HG02759 (cell line): ENCODE results near the gene PREP.
"Not testable (repeated sequence)": the region's sequence is repeated elsewhere in the genome, so short reads cannot be mapped to it uniquely, and the experiment has no call there.

Experiments used
- ATAC-seq: cut with Tn5 transposase; IDR thresholded peaks from one replicate; pipeline ENCODE4 v1.9.1; 2021; ENCODE audit warnings: mild to moderate bottlenecking, moderate library complexity; ENCODE audit not compliant: unreplicated experiment

PREP gene

GRCh38 chr6:105345506-105345905, 57.4 kb downstream of the PREP start:
- no peak for ATAC-seq

DNA sequence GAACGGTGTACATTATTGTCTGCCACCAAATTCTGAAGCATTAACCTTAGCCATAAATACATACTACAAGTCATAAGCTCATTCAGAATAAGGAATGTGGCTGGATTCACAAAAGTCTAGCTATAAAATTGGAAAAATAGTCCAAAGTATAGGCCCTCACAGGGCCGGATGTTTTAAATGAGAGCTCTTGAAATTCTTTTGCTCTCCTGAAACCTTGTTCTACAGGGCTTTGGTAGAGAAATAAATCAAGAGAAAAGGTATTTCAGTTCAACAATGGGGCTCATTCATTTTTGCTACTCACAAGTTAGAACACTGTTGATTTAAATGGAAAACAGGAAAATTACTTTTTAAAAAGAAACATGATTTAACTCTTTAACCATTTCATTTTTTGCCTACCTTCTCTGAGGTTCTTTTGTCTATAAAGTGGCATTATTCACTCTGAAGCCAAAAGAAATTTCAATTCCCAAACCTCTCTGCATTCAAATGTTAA, 58.0 kb downstream of the PREP start:
- no peak for ATAC-seq

DNA sequence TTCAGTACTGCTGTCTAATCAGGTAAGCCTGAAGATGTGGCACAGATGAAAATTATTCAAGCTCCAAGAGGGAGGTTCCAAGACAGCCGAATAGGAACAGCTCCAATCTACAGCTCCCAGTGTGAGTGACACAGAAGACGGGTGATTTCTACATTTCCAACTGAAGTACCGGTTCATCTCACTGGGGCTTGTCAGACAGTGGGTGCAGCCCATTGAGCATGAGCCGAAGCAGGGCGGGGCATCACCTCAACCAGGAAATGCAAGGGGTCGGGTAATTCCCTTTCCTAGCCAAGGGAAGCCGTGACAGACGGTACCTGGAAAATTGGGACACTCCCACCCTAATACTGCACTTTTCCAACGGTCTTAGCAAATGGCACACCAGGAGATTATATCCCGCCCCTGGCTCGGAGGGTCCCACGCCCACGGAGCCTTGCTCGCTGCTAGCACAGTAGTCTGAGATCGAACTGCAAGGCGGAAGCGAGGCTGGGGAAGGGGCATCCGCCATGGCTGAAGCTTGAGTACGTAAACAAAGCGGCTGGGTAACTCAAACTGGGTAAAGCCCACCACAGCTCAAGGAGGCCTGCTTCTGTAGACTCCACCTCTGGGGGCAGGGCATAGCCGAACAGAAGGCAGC, 64.4 kb downstream of the PREP start:
- not testable (repeated sequence) for ATAC-seq

DNA sequence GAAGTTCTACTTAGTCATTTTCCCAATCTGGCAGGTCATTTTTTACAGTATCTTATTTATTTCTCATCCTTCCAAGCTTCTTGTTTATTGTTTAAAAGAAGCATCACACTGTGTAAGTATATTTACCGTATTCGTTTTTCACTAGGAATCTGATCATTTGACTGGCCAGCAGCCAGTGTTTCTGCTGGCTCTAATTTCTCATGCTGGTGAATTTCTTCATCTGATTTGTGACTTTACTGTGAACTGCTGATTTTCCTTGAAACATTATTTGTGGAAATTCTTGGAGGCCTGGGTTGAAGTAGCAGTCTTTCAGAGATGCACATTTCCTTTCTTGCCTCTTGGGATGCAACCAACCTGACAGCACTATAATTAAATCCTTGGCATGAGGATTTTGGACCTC, 65.9 kb downstream of the PREP start:
- no peak for ATAC-seq

GRCh38 chr6:105332576-105332975, 70.3 kb downstream of the PREP start:
- no peak for ATAC-seq

DNA sequence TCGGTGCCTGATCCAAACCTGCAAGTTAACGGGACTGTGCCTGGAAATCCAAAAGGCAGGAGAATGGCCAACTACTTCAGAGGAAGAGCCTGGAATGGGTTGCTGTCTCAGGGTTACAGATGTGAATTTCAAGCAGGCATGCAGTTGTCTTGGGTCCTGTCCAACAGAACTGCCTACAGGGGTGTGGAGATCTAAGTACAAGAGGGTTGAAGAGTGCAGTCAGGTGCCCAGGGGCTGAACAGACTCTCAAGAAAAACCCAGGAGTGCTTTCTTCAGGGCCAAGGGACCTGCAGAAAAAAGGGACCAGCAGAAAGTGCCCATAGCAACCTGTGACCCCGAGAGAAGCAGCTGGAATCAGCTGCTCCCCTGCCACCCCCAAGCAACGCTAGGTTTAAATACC, 71.0 kb downstream of the PREP start:
- no peak for ATAC-seq

DNA sequence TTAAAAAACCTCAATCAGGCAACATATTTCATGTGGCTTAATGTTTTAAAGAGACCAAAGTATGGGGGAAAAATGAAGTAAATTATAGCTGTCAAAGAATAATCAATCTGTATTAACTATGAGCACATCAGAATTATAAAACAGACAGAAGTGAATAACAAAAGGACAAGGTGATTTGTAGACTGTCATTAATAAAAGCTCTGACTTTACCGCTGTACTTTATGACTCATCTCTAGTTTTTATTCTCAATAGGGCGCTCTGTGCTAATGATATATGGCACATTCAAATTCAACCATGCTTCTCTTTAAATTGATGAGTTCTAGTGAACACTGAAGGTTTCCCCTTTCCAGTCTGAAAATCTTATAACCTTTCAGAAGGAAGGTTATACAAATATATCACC, 72.0 kb downstream of the PREP start:
- no peak for ATAC-seq

- no peak for ATAC-seq
These were observed 72.5 kb downstream of the PREP start for GRCh38 chr6:105330364-105330763.

DNA sequence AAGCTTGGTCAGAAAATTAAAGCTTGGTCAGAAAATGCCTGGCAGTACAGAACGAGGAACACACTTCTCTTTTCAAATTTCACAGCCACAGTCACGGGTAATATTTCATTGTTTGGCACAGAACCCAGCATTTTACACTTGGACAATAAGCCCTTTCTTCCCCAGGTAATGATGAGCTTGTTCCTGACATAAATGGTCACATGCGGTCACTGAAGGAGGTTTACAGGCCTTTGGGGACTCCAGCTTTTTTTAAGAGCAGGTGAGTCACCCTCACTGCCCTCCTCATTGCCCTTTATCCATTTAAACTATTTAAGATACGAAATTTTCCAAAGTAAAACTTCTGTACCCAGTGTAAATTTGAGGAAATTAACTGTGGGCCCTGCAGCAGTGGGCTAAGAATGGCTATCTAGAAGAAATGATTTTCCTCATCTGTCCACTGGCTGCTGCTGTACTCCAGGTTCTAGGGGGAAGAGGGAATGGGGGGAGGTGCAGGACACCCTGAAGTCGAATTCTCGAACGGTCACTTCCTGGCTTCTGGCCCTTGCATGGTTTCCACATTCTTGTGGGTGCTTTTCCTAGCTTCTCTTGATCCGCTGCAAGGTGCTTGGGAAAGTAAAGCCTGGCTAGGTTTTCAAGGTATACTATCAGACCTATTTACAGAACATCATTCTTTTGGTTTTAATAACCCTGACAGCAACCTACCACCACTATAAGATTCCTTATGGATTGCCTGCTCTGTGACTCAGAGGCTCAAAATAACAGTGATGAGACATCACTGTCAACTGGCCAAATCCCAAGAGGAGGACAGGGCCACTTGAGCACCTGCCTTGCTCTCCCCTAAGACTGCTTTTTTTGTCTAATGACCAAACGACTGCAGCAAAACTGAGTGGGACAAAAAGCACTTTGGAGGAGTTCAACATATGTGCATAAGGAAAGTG, 75.8 kb downstream of the PREP start:
- no peak for ATAC-seq

- ATAC-seq, result no peak
These were observed 76.7 kb downstream of the PREP start for GRCh38 chr6:105326216-105326615.

DNA sequence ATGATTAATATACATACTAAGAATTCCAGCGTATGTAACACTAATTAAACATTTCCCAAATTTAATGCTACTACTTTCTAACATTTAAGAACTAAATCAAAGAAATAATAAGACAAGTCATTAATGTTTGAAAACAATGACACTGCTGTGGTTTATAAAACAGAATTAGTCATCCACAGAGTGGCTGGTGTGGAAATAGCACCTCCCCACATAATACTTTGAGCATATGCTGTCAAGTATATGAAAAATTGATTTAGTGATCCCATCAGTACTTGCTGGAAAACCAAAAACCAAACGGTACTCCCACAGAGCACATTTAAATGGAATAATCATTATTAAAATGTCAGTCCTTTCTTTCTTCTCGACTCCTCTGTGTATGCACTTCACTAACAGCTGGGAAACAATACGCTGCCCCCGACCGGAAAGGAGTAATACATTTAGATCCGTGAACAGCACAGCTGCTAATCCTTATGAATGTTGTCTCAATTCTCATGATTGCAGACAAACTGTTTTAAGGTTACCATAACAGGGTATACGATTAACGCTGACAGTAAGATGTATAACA, 78.4 kb downstream of the PREP start:
- ATAC-seq, result no peak

DNA sequence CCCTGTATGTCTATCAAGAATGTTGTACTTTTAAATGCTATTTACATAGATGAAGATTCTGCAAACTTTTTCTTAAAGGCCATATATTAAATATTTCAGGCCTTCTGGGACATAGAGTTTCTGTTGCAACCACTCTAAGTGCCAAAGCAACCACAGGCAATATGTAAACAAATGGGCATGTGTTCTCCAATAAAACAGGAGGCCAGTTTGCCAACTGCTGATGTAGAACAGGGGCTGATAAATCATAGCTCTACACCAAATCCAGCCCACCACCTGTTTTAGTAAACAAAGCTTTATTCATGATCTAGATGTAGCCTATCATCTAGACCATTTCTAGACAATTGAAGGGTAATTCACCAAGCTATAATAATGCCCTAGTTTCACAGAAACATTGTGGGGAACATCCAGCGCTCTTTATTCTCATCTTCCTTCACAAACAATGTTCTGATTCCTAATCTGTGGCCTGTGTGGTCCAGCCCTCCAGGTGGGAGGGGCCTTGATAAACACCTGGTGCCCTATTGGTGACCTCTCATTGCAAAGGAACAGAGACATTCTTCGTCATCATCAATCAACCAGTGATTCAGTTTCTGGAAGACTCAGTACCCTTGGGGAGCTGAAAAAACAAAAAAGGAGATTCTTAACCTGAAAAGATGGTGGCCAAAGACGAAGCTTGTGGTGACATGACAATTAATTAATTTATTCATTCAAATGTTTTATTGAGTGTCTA, 80.2 kb downstream of the PREP start:
- ATAC-seq, result no peak

DNA sequence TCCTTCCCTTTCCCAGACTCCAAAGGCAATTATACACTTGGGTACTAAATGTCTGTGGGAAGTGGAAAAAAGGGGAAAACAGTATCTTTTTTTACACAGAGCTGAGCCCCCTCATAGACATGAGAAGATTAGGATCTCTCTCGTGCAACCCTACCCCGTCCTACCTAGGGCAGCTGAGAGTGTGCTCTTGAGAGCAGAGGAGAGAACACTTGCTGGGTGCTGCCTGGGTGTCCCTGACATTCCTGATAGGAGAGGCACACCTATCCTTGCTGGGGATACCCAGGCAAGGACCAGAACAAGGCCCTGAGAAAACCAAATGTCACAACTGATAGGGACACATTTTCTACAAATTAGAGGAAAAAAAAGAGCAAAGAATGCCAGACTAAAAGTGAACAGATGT, 81.2 kb downstream of the PREP start:
- ATAC-seq, result no peak

- ATAC-seq, result no peak
These were observed 81.7 kb downstream of the PREP start for GRCh38 chr6:105321207-105321606.

DNA sequence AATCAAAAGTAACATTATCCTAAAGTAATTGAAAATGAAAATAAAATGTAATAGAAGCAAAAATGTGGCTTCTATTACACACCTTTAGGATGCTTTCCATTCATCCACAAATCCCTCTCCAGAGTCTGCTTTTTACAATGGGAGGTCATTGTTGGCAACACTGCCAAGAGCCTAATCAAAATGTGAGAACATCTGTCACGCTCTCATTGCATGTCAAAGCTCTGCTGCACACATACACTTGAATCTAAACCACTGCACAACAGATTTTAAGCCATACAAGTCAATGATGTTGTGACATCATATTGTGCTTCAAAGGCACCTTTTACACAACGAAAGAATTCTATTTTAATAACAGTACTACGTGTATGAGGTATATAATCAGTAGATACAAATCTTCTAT, 82.1 kb downstream of the PREP start:
- ATAC-seq, result no peak

- ATAC-seq, result no peak
These were observed 82.6 kb downstream of the PREP start for GRCh38 chr6:105320271-105320670.

- ATAC-seq, result no peak
These were observed 83.6 kb downstream of the PREP start for GRCh38 chr6:105319331-105319730.

GRCh38 chr6:105318660-105319059, 84.2 kb downstream of the PREP start:
- no peak for ATAC-seq

DNA sequence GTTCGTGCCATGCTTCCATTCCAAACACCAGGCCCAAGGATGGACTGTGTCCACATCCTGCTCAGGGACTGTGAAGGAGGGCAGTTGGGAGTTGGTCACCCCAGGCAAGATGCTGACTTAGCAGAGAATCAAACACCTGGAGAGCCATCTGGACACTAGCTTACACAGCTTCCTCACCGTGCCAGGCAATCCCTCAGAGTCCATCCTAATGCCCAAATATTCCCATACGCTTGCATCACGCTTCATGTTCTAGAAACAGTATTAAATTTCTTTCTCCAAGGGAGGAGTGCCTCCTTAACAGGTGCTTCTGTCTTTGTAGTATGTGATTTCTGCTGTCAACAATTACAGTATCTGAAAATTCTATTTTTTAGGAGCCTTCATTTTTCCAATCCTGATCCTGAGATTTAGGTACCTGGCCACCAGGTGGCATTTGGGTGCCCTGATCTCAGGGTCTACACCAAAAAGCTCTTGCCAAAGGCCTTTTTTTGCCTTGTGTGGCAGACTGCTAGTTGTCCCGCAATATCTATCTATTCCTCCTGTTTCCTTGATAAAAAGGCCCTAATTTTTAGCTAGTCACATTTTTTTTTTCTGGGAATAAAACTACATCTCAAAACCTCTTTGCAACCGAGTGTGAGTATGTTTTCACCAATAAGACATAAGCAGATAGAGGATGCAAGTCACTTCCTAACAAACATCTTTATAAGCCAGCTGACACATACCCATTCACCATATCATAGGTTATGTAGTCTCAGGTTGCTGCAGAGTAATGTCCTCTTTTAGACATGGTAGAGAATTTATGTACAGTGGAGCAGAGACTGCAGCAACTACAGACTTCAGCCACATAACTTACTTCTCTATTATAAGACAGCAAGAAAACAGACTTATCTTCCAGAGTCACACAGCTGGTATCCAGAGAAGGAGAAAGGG, 85.0 kb downstream of the PREP start:
- ATAC-seq, result no peak

GRCh38 chr6:105313211-105313610, 89.7 kb downstream of the PREP start:
- ATAC-seq, result no peak
